Erythroblast (primary cell): ENCODE data around the gene BCHE.

Experiments used
- GATA1 ChIP-seq: IDR thresholded peaks from 2 replicates; pipeline ENCODE4 v1.6.1; 2011; ENCODE audit warnings: low read depth, mild to moderate bottlenecking, control low read depth, low read length, moderate library complexity
- POLR2A ChIP-seq: IDR thresholded peaks from 2 replicates; pipeline ENCODE4 v1.6.1; 2011; ENCODE audit warnings: mild to moderate bottlenecking, low read length

GRCh38 chr3:165770781-165771180 is 66.4 kb downstream of the BCHE start:
- TF ChIP-seq POLR2A (no peak), GATA1 (no peak)
